HG03108 (cell line): ENCODE data around the gene USF1.
A peak's percentile ranks its signal among the peaks of the same experiment; 100 is the strongest.

ENCODE experiments used
- ATAC-seq: cut with Tn5 transposase; IDR thresholded peaks from one replicate; pipeline ENCODE4 v1.9.1; 2021; ENCODE audit warnings: moderate library complexity; ENCODE audit not compliant: unreplicated experiment

USF1 gene

GRCh38 chr1:161045736-161046604, at the start of gene USF1:
TSS of gene USF1 (minus strand) at chr1:161045977. CDS start at chr1:161043275, 2,702 bp downstream.
- peak; percentile 57 for ATAC-seq

- no peak for ATAC-seq
Observed at GRCh38 chr1:161095230-161095629, 49.5 kb upstream of the USF1 start.

GRCh38 chr1:161094481-161094880, 48.7 kb upstream of the USF1 start:
- ATAC-seq, result no peak

GRCh38 chr1:161092621-161093028, 46.8 kb upstream of the USF1 start:
- no peak for ATAC-seq

- no peak for ATAC-seq
Observed at GRCh38 chr1:161091796-161092507, 46.2 kb upstream of the USF1 start.

- no peak for ATAC-seq
Observed at GRCh38 chr1:161091093-161091492, 45.3 kb upstream of the USF1 start.

GRCh38 chr1:161090617-161091016, 44.8 kb upstream of the USF1 start:
- ATAC-seq, result no peak

- no peak for ATAC-seq
Observed at GRCh38 chr1:161089938-161090337, 44.2 kb upstream of the USF1 start.

- no peak for ATAC-seq
Observed at GRCh38 chr1:161089251-161089924, 43.6 kb upstream of the USF1 start, which contains the start of gene NECTIN4. TSS of gene NECTIN4 (minus strand) at chr1:161089558. CDS start at chr1:161089296, 262 bp downstream.

- ATAC-seq, result no peak
Observed at GRCh38 chr1:161088587-161089110, 42.9 kb upstream of the USF1 start.

GRCh38 chr1:161086457-161086856, 40.7 kb upstream of the USF1 start:
- ATAC-seq, result no peak

- ATAC-seq, result no peak
Observed at GRCh38 chr1:161085165-161085564, 39.4 kb upstream of the USF1 start.

GRCh38 chr1:161084597-161084988, 38.8 kb upstream of the USF1 start:
- ATAC-seq, result no peak

GRCh38 chr1:161083748-161084596, 38.2 kb upstream of the USF1 start:
- ATAC-seq, result no peak

- no peak for ATAC-seq
Observed at GRCh38 chr1:161082996-161083747, 37.4 kb upstream of the USF1 start.

GRCh38 chr1:161082483-161082882, 36.7 kb upstream of the USF1 start:
- ATAC-seq, result no peak

- no peak for ATAC-seq
Observed at GRCh38 chr1:161081519-161081918, 35.7 kb upstream of the USF1 start.

GRCh38 chr1:161080441-161081405, 34.9 kb upstream of the USF1 start:
- no peak for ATAC-seq
